Stimulated activated effector memory CD8-positive, alpha-beta T cell treated with anti-CD3 and anti-CD28 coated beads, Interleukin-12 subunit alpha, Interleukin-12 subunit beta, amount 100 ng/mL, for 72 hours (primary cell): ENCODE measurements around the gene CERS1.

Experiments used
- ATAC-seq: fragments of 150-1000 bp; cut with Tn5 transposase; 2 replicates; pipeline ENCODE4 v1.10.0; 2021
- DNase-seq, 2 donors: peaks; one replicate each; pipeline ENCODE4 v3.0.0; 2021 to 2022; ENCODE audit warnings: low spot score in 2 of 2
- H3K27ac Mint-ChIP-seq: one replicate; pipeline ENCODE4 v1.8.0; 2022; ENCODE audit warnings: mild to moderate bottlenecking, mixed read lengths
- H3K36me3 Mint-ChIP-seq: one replicate; pipeline ENCODE4 v1.8.0; 2022; ENCODE audit warnings: mild to moderate bottlenecking, mixed read lengths
- H3K4me1 Mint-ChIP-seq: one replicate; pipeline ENCODE4 v1.8.0; 2022; ENCODE audit warnings: mixed read lengths
- H3K4me3 Mint-ChIP-seq: one replicate; pipeline ENCODE4 v1.8.0; 2022; ENCODE audit warnings: mild to moderate bottlenecking, mixed read lengths
- H3K9me3 Mint-ChIP-seq: one replicate; pipeline ENCODE4 v1.8.0; 2022; ENCODE audit warnings: mixed read lengths

CERS1 gene

GRCh38 chr19:18897094-18898029 lies 1.4 kb upstream of the CERS1 start:
- peaks cover 16% of the 10 kb centered on the region for H3K4me1 Mint-ChIP-seq
- no peak for DNase-seq
- no peak overlapping the region for H3K27ac Mint-ChIP-seq
- peaks cover 23% of the 10 kb centered on the region for H3K36me3 Mint-ChIP-seq
- no peaks in the 10 kb centered on the region for H3K9me3 Mint-ChIP-seq
- H3K4me3 Mint-ChIP-seq = peak overlapping the region; percentile 3
- ATAC-seq = peak; percentile 29

GRCh38 chr19:18896421-18896841 lies 473 bp upstream of the CERS1 start:
- H3K4me3 Mint-ChIP-seq = peak overlapping the region; percentile 59

GRCh38 chr19:18895038-18895823 lies 727 bp downstream of the CERS1 start:
- peaks cover 12% of the 10 kb centered on the region for H3K36me3 Mint-ChIP-seq
- ATAC-seq (no peak), DNase-seq (no peak)
- H3K27ac Mint-ChIP-seq = no peak overlapping the region
- peaks cover 16% of the 10 kb centered on the region for H3K4me1 Mint-ChIP-seq
- peak overlapping the region; percentile 16 for H3K4me3 Mint-ChIP-seq
- no peaks in the 10 kb centered on the region for H3K9me3 Mint-ChIP-seq

More at GRCh38 chr19:18896421-18896841, 473 bp upstream of the CERS1 start:
- Mint-ChIP-seq H3K4me1 (peaks cover 16% of the 10 kb centered on the region), H3K36me3 (peaks cover 14% of the 10 kb centered on the region), H3K27ac (no peak overlapping the region), H3K9me3 (no peaks in the 10 kb centered on the region)
- no peak for DNase-seq
- ATAC-seq = no peak

GRCh38 chr19:18894254-18895037 lies 1.5 kb downstream of the CERS1 start:
- no peak for DNase-seq
- no peak for ATAC-seq
- peak overlapping the region; percentile 16 for H3K4me3 Mint-ChIP-seq
- H3K9me3 Mint-ChIP-seq = no peaks in the 10 kb centered on the region
- peaks cover 16% of the 10 kb centered on the region for H3K4me1 Mint-ChIP-seq
- H3K36me3 Mint-ChIP-seq = peaks cover 4% of the 10 kb centered on the region
- no peak overlapping the region for H3K27ac Mint-ChIP-seq

GRCh38 chr19:18893587-18894253 lies 2.2 kb downstream of the CERS1 start:
- ATAC-seq (no peak), DNase-seq (no peak)
- Mint-ChIP-seq H3K4me3 (no peak overlapping the region), H3K27ac (no peak overlapping the region), H3K36me3 (peaks cover 4% of the 10 kb centered on the region), H3K4me1 (peaks cover 16% of the 10 kb centered on the region), H3K9me3 (no peaks in the 10 kb centered on the region)

- no peak for DNase-seq
- Mint-ChIP-seq H3K36me3 (no peaks in the 10 kb centered on the region), H3K4me1 (no peaks in the 10 kb centered on the region), H3K9me3 (no peaks in the 10 kb centered on the region), H3K4me3 (no peak overlapping the region), H3K27ac (no peak overlapping the region)
- no peak for ATAC-seq
Measured at GRCh38 chr19:18889949-18890745, 5.8 kb downstream of the CERS1 start.

GRCh38 chr19:18886972-18887371 lies 9.0 kb downstream of the CERS1 start:
- Mint-ChIP-seq H3K27ac (no peak overlapping the region), H3K4me1 (peaks cover 6% of the 10 kb centered on the region)

GRCh38 chr19:18883526-18884304 lies 12.2 kb downstream of the CERS1 start:
- H3K27ac Mint-ChIP-seq = no peak overlapping the region
- DNase-seq = no peak
- no peaks in the 10 kb centered on the region for H3K9me3 Mint-ChIP-seq
- H3K36me3 Mint-ChIP-seq = no peaks in the 10 kb centered on the region
- peaks cover 6% of the 10 kb centered on the region for H3K4me1 Mint-ChIP-seq
- no peak for ATAC-seq
- no peak overlapping the region for H3K4me3 Mint-ChIP-seq

More at GRCh38 chr19:18886972-18887371, 9.0 kb downstream of the CERS1 start:
- H3K36me3 Mint-ChIP-seq = no peaks in the 10 kb centered on the region
- H3K4me3 Mint-ChIP-seq = no peak overlapping the region
- ATAC-seq = no peak
- no peak for DNase-seq
- H3K9me3 Mint-ChIP-seq = no peaks in the 10 kb centered on the region

GRCh38 chr19:18881491-18881890 lies 14.5 kb downstream of the CERS1 start:
- ATAC-seq (no peak), DNase-seq (no peak)
- Mint-ChIP-seq H3K27ac (no peak overlapping the region), H3K36me3 (no peaks in the 10 kb centered on the region), H3K9me3 (no peaks in the 10 kb centered on the region), H3K4me1 (peaks cover 6% of the 10 kb centered on the region), H3K4me3 (no peak overlapping the region)

- Mint-ChIP-seq H3K9me3 (no peaks in the 10 kb centered on the region), H3K36me3 (no peaks in the 10 kb centered on the region), H3K4me3 (no peak overlapping the region), H3K27ac (no peak overlapping the region), H3K4me1 (peaks cover 6% of the 10 kb centered on the region)
- no peak for DNase-seq
- ATAC-seq = peak; percentile 48
Measured at GRCh38 chr19:18879579-18880373, 16.2 kb downstream of the CERS1 start.

GRCh38 chr19:18878858-18879578 lies 16.9 kb downstream of the CERS1 start:
- Mint-ChIP-seq H3K4me1 (peaks cover 6% of the 10 kb centered on the region), H3K9me3 (no peaks in the 10 kb centered on the region), H3K36me3 (no peaks in the 10 kb centered on the region), H3K27ac (no peak overlapping the region), H3K4me3 (no peak overlapping the region)
- DNase-seq (no peak), ATAC-seq (no peak)

GRCh38 chr19:18878058-18878797 lies 17.7 kb downstream of the CERS1 start:
- H3K4me3 Mint-ChIP-seq = no peak overlapping the region
- H3K36me3 Mint-ChIP-seq = no peaks in the 10 kb centered on the region
- peaks cover 2% of the 10 kb centered on the region for H3K4me1 Mint-ChIP-seq
- ATAC-seq (no peak), DNase-seq (no peak)
- no peak overlapping the region for H3K27ac Mint-ChIP-seq
- no peaks in the 10 kb centered on the region for H3K9me3 Mint-ChIP-seq
